Measurements from ENCODE around the gene CACNA1C. TPM values are rescaled to one million over a fixed set of nuclear protein-coding genes. Genes with fewer than 3 reads are reported as not detected.

CACNA1C gene
- total RNA-seq, 1 donor from 2014 or later, result 1.6 TPM

GRCh38 chr12:2409656-2410265 lies 357.0 kb downstream of the CACNA1C start:
- Mint-ChIP-seq H3K36me3 (ENCODE audit: low read depth) (no peaks in the 10 kb centered on the region), H3K27ac (ENCODE audit: unreplicated experiment) (no peak overlapping the region), H3K4me1 (no peaks in the 10 kb centered on the region), H3K4me3 (no peak overlapping the region), H3K27me3 (ENCODE audit: low read depth) (peaks cover 2% of the 10 kb centered on the region), H3K9me3 (no peaks in the 10 kb centered on the region)
- TF ChIP-seq CTCF (conservative IDR thresholded peaks at IDR 0.05), result no peak
- DNase-seq (ENCODE audit: low read depth, low spot score), result no peak

- Mint-ChIP-seq H3K36me3 (ENCODE audit: low read depth) (no peaks in the 10 kb centered on the region), H3K4me3 (no peak overlapping the region), H3K27ac (ENCODE audit: unreplicated experiment) (no peak overlapping the region), H3K9me3 (no peaks in the 10 kb centered on the region), H3K4me1 (peaks cover under 1% of the 10 kb centered on the region), H3K27me3 (ENCODE audit: low read depth) (peaks cover 2% of the 10 kb centered on the region)
- no peak for TF ChIP-seq CTCF (conservative IDR thresholded peaks at IDR 0.05)
- no peak for DNase-seq (ENCODE audit: low read depth, low spot score)
Observed at GRCh38 chr12:2410496-2410895, 357.7 kb downstream of the CACNA1C start.

- no peak for DNase-seq (ENCODE audit: low read depth, low spot score)
- no peaks in the 10 kb centered on the region for H3K36me3 Mint-ChIP-seq (ENCODE audit: low read depth)
- H3K9me3 Mint-ChIP-seq, result no peaks in the 10 kb centered on the region
- peaks cover 2% of the 10 kb centered on the region for H3K27me3 Mint-ChIP-seq (ENCODE audit: low read depth)
- no peak for TF ChIP-seq CTCF (conservative IDR thresholded peaks at IDR 0.05)
- no peak overlapping the region for H3K4me3 Mint-ChIP-seq
- H3K27ac Mint-ChIP-seq (ENCODE audit: unreplicated experiment), result no peak overlapping the region
- H3K4me1 Mint-ChIP-seq, result peaks cover 5% of the 10 kb centered on the region
Observed at GRCh38 chr12:2411011-2411410, 358.2 kb downstream of the CACNA1C start.

- Mint-ChIP-seq H3K9me3 (no peaks in the 10 kb centered on the region), H3K27ac (ENCODE audit: unreplicated experiment) (no peak overlapping the region), H3K36me3 (ENCODE audit: low read depth) (no peaks in the 10 kb centered on the region), H3K4me3 (no peak overlapping the region), H3K4me1 (peaks cover 5% of the 10 kb centered on the region), H3K27me3 (ENCODE audit: low read depth) (peaks cover 2% of the 10 kb centered on the region)
- no peak for DNase-seq (ENCODE audit: low read depth, low spot score)
- no peak for TF ChIP-seq CTCF (conservative IDR thresholded peaks at IDR 0.05)
Observed at GRCh38 chr12:2411616-2412304, 359.0 kb downstream of the CACNA1C start.

- Mint-ChIP-seq H3K27me3 (ENCODE audit: low read depth) (peaks cover 2% of the 10 kb centered on the region), H3K4me3 (no peak overlapping the region), H3K27ac (ENCODE audit: unreplicated experiment) (no peak overlapping the region), H3K36me3 (ENCODE audit: low read depth) (no peaks in the 10 kb centered on the region), H3K4me1 (peaks cover 5% of the 10 kb centered on the region), H3K9me3 (no peaks in the 10 kb centered on the region)
- no peak for TF ChIP-seq CTCF (conservative IDR thresholded peaks at IDR 0.05)
- no peak for DNase-seq (ENCODE audit: low read depth, low spot score)
Observed at GRCh38 chr12:2412305-2412643, 359.5 kb downstream of the CACNA1C start.
